GM12892 (cell line): ENCODE measurements around the gene EXOSC5.

Source experiments
- POLR2A ChIP-seq: IDR thresholded peaks from 2 replicates; pipeline ENCODE4 v1.6.1; 2011; ENCODE audit warnings: low read depth, low read length, control low read depth
- POLR2AphosphoS5 ChIP-seq: IDR thresholded peaks from 2 replicates; pipeline ENCODE4 v1.6.1; 2011; ENCODE audit warnings: low read depth, low read length, control low read depth

DNA sequence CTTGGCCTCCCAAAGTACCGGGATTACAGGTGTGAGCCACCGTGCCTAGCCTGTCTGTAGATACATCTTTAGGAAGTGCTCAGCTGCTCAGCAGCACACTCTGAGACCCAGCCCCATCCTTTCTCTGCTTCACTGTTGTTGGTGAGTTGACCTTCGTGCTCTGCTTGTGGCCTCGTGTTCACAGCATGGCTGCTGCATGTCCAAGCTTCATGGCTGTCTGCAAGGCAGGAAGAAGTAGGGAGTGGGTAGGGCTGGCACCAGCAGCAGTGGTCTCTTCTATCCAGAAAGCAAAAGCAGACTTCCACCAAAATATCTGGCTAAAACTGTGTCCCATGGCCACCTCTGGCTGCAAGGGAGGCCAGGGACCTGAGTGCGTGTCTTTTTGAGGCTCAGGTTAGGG lies 15.8 kb upstream of the EXOSC5 start:
- no peak for TF ChIP-seq POLR2AphosphoS5
- TF ChIP-seq POLR2A, result no peak
